Measurements from ENCODE around the gene GAS6.

- TF ChIP-seq CTCF (IDR thresholded peaks at IDR 0.05; ENCODE audit: insufficient read depth, low read length, poor library complexity, severe bottlenecking), result no peak
- TF ChIP-seq EZH2phosphoT487 (conservative IDR thresholded peaks at IDR 0.05; ENCODE audit: low read length), result no peak
Measured at GRCh38 chr13:113770937-113771336, 92.9 kb downstream of the GAS6 start.

Data from SU-DHL-6 (cell line).